Measurements from ENCODE around the gene NXN. TPM values are rescaled to one million over a fixed set of nuclear protein-coding genes. Genes with fewer than 3 reads are reported as not detected.

NXN gene
- total and polyA plus RNA-seq, 9 donors = 36.8 to 58.9 (median 54.1) TPM

DNA sequence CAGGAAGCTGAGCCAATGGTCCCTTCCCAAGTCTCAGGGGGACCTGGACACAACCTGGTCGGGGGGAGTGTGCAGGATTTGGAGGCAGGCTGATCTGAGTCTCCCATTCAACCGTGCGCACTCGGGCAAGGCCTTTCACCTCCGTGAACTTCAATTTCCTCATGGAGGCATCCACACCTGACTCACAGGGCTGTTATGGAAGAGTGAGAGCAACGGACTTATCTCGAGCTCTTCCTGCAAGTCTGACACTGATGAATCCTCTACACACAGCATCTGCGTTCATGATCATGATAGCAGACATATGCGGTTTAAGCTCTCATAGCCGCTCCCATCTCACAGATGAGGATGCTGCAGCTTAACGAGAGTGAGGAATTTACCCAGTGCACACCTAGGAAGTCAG is 39.0 kb upstream of the NXN start:
- no peaks in the 10 kb centered on the region for H3K9me3 ChIP-seq (replicated peaks; ENCODE audit: control insufficient read depth, low read depth, low read length)
- peaks cover 38% of the 10 kb centered on the region for H3K4me1 ChIP-seq (ENCODE audit: control insufficient read depth, insufficient read depth, low read length)
- DNase-seq = no peak

DNA sequence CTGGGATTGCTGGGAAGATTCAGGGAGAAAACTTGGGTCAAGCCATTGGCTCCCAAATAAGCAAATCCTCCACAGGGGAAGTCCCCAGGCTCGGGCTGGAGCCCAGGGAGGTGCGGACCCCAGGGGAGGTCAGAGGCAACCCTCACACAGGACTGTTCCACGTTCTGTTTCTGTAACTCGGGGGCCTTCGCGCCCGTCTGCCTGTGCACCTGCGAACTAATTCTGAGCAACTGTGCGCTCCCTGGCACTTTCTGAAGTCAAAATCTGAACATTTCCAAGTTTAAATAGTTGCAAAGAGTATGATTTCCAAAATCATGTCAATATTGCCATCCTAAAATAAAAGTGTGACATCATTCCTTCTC is 34.1 kb upstream of the NXN start:
- Histone ChIP-seq H3K9me3 (replicated peaks; ENCODE audit: control insufficient read depth, low read depth, low read length) (no peaks in the 10 kb centered on the region), H3K4me3 (ENCODE audit: low read length) (no peak overlapping the region), H3K27me3 (ENCODE audit: control insufficient read depth, insufficient read depth, low read length) (no peaks in the 10 kb centered on the region), H3K36me3 (ENCODE audit: control insufficient read depth, insufficient read depth, low read length) (peaks cover 46% of the 10 kb centered on the region), H3K27ac (ENCODE audit: low read length) (no peak overlapping the region), H3K4me1 (ENCODE audit: control insufficient read depth, insufficient read depth, low read length) (peaks cover 49% of the 10 kb centered on the region)
- 85% methylated on average over 9 of the region's 9 CpGs for WGBS (ENCODE audit: insufficient coverage)
- DNase-seq = no peak

More for the DNA sequence above, 39.0 kb upstream of the NXN start:
- 86% methylated on average over 8 of the region's 11 CpGs for WGBS (ENCODE audit: insufficient coverage)
- H3K27me3 ChIP-seq (ENCODE audit: control insufficient read depth, insufficient read depth, low read length) = no peaks in the 10 kb centered on the region
- H3K4me3 ChIP-seq (ENCODE audit: low read length) = no peak overlapping the region
- peaks cover 16% of the 10 kb centered on the region for H3K36me3 ChIP-seq (ENCODE audit: control insufficient read depth, insufficient read depth, low read length)
- peak overlapping the region; percentile 59 for H3K27ac ChIP-seq (ENCODE audit: low read length)

DNA sequence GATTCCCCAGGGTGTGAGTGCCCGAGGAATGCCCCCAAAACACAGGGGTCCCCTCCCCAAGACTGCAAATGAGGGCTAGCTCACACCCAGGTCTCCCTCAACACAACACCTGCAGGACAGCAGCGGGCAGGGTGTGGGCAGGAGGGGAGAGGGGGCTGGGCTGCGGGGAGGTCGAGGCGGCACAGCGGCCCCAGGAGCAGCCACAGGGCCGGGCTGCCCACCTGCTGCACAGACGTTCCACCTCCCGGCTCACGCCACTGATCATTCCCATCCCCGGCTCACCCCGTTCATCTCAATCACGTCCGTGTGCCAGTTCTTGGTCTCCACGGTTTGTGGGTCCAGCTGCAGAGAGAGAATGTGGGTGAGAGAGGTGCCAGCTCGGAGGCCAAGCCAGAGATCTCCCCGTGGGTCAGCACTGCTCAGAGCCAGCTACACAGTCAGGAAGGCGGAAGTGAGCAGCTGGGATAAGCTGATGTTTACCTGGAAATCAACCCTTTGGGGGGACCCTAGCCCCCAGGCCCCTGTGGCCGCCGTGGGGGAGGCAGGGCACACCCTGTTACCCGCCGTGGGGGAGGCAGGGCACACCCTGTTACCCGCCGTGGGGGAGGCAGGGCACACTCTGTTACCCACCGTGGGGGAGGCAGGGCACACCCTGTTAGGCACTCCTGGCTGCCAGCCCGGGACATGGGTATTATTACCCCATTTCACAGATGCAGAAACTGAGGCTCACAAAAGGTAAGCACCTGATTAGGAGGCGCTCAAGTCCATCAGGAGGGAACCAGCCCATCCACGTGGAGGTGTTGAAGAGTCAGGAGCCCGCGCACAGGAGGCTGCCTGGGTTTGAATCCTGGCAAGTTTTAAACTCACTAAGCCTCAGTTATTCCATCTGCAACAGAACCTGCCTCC is 33.5 kb upstream of the NXN start:
- Histone ChIP-seq H3K27me3 (ENCODE audit: control insufficient read depth, insufficient read depth, low read length) (no peaks in the 10 kb centered on the region), H3K4me1 (ENCODE audit: control insufficient read depth, insufficient read depth, low read length) (peaks cover 50% of the 10 kb centered on the region), H3K27ac (ENCODE audit: low read length) (no peak overlapping the region), H3K36me3 (ENCODE audit: control insufficient read depth, insufficient read depth, low read length) (peaks cover 47% of the 10 kb centered on the region), H3K9me3 (replicated peaks; ENCODE audit: control insufficient read depth, low read depth, low read length) (no peaks in the 10 kb centered on the region), H3K4me3 (ENCODE audit: low read length) (no peak overlapping the region)
- DNase-seq = no peak
- 84% methylated on average over 15 of the region's 30 CpGs for WGBS (ENCODE audit: insufficient coverage)

DNA sequence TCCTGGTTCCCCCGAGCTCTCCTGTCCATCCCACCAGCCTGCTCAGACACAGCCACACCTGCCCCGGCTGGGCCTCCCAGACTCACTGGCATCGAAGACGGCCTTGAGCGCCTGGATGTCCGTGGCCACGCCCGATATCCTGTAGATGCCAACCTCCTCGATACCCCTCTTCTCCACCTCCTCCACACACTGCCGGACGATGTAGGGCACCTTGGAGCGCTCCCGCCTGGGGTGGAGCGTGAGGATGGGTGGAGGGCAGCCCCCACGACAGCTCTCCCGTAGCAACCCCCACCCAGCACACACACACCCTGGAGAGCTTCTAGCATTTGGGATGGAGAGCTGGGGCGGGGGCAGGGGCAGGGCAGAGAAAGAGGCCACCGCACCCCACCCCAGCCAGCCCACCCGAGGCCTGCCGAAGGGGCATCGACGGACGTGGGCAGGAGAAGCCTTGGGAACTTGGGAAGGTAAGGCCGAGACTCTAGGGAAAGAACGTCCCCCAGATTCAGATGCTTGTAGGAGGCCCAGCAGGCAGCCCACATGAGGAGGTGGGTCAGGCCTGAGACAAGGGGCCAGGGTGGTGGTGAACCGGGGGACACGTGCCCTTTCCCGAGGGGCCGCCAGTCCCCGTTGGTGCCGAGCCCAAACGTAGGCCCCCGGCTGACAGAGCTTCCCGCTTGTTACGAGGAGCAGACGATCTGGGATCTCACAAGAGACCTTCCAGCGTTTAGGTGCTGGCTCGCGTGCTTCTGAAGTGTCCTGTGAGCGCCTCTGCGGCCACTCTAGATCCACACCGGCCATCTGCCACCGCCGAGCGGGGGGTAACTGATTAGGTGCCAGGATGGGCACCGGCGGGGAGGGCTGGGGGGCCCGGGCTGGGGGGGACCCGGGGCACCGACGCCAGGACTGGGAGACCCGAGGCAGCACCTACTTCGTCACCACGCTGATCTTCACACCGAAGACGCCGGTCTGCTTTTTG is 32.5 kb upstream of the NXN start:
- Histone ChIP-seq H3K4me3 (ENCODE audit: low read length) (no peak overlapping the region), H3K36me3 (ENCODE audit: control insufficient read depth, insufficient read depth, low read length) (peaks cover 54% of the 10 kb centered on the region), H3K4me1 (ENCODE audit: control insufficient read depth, insufficient read depth, low read length) (peaks cover 60% of the 10 kb centered on the region), H3K9me3 (replicated peaks; ENCODE audit: control insufficient read depth, low read depth, low read length) (no peaks in the 10 kb centered on the region), H3K27me3 (ENCODE audit: control insufficient read depth, insufficient read depth, low read length) (no peaks in the 10 kb centered on the region), H3K27ac (ENCODE audit: low read length) (no peak overlapping the region)
- DNase-seq = no peak
- WGBS (ENCODE audit: insufficient coverage) = 76% methylated on average over 30 of the region's 57 CpGs

DNA sequence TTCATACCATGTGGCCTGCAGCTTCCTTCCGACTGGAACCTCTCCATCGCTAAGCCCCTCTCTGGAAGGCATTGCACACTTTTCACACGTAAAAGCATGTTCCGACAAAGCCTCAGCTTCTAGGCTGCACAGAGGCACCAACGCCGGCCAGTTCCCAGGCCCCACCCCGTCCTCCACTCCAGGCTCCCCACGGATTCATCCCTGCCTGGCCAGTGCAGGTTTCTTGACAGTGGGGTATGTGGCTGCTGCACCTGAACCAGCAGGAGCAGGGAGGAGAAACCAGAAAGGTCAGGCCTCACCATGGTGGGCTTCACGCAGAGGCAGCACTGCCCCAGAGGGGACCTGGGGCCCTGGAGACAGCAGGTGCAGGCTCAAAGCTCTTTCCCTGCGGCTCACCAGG is 31.6 kb upstream of the NXN start:
- Histone ChIP-seq H3K4me3 (ENCODE audit: low read length) (no peak overlapping the region), H3K27me3 (ENCODE audit: control insufficient read depth, insufficient read depth, low read length) (no peaks in the 10 kb centered on the region), H3K36me3 (ENCODE audit: control insufficient read depth, insufficient read depth, low read length) (peaks cover 56% of the 10 kb centered on the region), H3K27ac (ENCODE audit: low read length) (no peak overlapping the region), H3K9me3 (replicated peaks; ENCODE audit: control insufficient read depth, low read depth, low read length) (no peaks in the 10 kb centered on the region), H3K4me1 (ENCODE audit: control insufficient read depth, insufficient read depth, low read length) (peaks cover 66% of the 10 kb centered on the region)
- WGBS (ENCODE audit: insufficient coverage) = 75% methylated on average over 10 of the region's 10 CpGs
- DNase-seq = no peak

DNA sequence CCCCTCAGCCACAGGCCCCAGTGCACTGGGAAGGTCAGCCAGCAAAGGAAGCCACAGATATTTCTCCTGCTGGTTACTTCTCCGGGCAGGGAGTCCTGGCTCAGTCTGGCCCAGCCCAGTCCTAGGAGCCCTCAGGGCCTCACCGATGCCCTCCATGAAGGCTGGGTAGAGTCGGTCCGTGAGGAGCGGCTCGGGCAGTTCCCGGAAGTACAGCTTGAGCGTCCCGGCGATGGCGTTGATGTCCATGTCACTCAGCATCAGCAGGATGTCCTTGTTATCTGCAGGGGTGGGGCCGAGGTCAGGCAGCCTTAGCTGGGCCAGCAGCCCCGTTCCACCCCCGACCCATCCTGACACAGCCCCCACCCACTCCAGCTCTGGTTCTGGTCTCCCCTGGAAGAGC is 31.0 kb upstream of the NXN start:
- H3K4me3 ChIP-seq (ENCODE audit: low read length) = no peak overlapping the region
- no peaks in the 10 kb centered on the region for H3K9me3 ChIP-seq (replicated peaks; ENCODE audit: control insufficient read depth, low read depth, low read length)
- no peak overlapping the region for H3K27ac ChIP-seq (ENCODE audit: low read length)
- DNase-seq = no peak
- H3K36me3 ChIP-seq (ENCODE audit: control insufficient read depth, insufficient read depth, low read length) = peaks cover 62% of the 10 kb centered on the region
- no peaks in the 10 kb centered on the region for H3K27me3 ChIP-seq (ENCODE audit: control insufficient read depth, insufficient read depth, low read length)
- WGBS (ENCODE audit: insufficient coverage) = 89% methylated on average over 11 of the region's 14 CpGs
- peaks cover 72% of the 10 kb centered on the region for H3K4me1 ChIP-seq (ENCODE audit: control insufficient read depth, insufficient read depth, low read length)

DNA sequence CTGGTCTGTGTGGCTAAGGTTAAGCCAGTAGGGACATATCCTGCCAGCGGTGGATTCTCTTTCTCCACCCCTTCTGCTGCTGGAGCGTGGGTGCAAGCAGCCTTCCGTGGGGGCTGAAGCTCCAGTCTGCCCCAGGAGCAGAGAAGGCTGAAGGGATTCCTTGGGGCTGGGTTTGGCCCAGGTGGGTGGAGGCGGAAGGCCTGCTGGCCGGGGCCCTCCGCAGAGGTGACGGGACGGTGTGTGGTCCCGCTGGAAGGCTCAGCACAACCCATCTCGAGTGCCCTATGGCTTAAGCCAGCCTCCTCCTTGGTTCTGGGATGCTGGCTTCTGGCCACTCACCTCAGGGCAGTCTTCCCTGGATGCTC is 30.5 kb upstream of the NXN start:
- Histone ChIP-seq H3K36me3 (ENCODE audit: control insufficient read depth, insufficient read depth, low read length) (peaks cover 63% of the 10 kb centered on the region), H3K27ac (ENCODE audit: low read length) (peak overlapping the region; percentile 29), H3K4me3 (ENCODE audit: low read length) (no peak overlapping the region), H3K27me3 (ENCODE audit: control insufficient read depth, insufficient read depth, low read length) (no peaks in the 10 kb centered on the region), H3K4me1 (ENCODE audit: control insufficient read depth, insufficient read depth, low read length) (peaks cover 77% of the 10 kb centered on the region), H3K9me3 (replicated peaks; ENCODE audit: control insufficient read depth, low read depth, low read length) (no peaks in the 10 kb centered on the region)
- WGBS (ENCODE audit: insufficient coverage) = 57% methylated on average over 10 of the region's 10 CpGs
- DNase-seq = no peak

DNA sequence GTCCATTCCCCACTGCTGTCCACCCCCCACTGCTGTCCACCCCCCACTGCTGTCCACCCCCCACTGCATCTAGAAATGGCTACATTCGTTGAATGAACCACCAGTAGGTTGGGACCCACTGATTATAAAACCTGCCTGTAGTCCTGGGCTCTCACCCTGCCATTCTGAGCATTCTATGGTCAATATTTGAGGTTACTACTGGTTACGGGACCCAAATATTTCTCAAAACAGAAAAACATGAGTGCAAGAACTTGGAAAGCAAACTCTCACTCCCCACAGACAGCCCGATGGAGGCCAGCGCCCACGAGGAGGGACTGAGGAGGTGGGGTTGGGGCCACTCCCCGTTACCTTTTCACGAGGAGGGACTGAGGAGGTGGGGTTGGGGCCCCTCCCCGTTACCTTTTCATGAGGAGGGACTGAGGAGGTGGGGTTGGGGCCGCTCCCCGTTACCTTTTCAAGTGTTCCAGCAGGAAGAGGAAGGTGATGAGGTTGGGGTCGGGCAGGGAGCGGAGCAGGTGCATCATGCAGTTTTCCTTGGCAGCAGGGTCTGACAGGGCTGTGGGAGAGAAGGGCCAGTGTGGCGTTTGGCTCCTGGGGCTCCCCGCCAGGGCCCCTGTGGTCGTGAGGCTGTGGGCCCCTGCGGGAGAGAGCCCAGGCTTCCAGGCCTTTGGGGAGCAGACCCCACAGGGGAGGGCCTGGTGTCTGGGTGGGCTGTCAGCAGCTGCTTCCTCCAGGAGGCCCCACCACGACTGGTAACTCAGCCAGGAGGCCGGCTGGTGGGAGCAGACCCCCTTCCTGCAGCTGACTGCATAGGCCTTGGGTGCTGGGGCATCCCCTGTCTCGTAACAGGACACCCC is 29.9 kb upstream of the NXN start:
- Histone ChIP-seq H3K27me3 (ENCODE audit: control insufficient read depth, insufficient read depth, low read length) (no peaks in the 10 kb centered on the region), H3K9me3 (replicated peaks; ENCODE audit: control insufficient read depth, low read depth, low read length) (no peaks in the 10 kb centered on the region), H3K4me3 (ENCODE audit: low read length) (no peak overlapping the region), H3K27ac (ENCODE audit: low read length) (peak overlapping the region; percentile 87), H3K36me3 (ENCODE audit: control insufficient read depth, insufficient read depth, low read length) (peaks cover 69% of the 10 kb centered on the region), H3K4me1 (ENCODE audit: control insufficient read depth, insufficient read depth, low read length) (peaks cover 83% of the 10 kb centered on the region)
- DNase-seq = peak; percentile 54
- 71% methylated on average over 6 of the region's 19 CpGs for WGBS (ENCODE audit: insufficient coverage)

DNA sequence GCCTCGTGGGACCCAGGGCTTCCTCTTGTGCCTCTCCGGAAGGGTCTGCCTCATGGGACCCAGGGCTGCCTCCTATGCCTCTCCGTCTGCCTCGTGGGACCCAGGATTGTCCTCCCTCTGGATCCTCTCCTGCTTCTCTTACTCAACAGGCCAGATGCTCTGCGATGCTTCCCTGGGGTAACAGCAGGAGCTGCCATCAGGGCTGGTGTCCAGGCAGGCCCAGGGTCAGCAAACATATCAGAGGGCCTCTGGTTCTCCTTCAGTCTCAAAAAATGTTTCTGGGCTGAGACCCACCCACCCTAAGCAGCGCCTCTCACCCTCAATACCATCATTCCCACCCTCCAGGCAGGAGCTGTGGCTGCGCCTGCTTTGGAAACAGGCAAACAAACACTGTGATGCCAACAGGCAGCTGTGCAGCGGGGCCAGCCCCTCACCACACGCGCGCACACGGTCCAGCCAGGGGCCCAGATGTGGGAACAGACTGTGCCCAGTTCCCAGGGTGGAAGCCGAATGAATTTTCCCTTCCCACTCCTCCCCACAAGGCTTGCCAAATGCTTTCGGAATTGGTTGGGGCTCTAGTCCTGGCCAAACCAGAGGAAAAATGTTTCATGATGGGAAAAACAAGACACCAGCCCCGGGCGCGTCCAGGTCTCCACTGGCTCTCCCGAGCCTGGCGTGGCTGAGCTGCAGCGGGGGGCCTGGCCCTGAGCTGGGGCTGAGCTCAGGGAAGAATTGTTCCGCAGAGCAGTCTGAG is 28.6 kb upstream of the NXN start:
- 47% methylated on average over 14 of the region's 21 CpGs for WGBS (ENCODE audit: insufficient coverage)
- Histone ChIP-seq H3K4me1 (ENCODE audit: control insufficient read depth, insufficient read depth, low read length) (peaks cover 95% of the 10 kb centered on the region), H3K27me3 (ENCODE audit: control insufficient read depth, insufficient read depth, low read length) (no peaks in the 10 kb centered on the region), H3K36me3 (ENCODE audit: control insufficient read depth, insufficient read depth, low read length) (peaks cover 80% of the 10 kb centered on the region), H3K27ac (ENCODE audit: low read length) (peak overlapping the region; percentile 87), H3K9me3 (replicated peaks; ENCODE audit: control insufficient read depth, low read depth, low read length) (no peaks in the 10 kb centered on the region), H3K4me3 (ENCODE audit: low read length) (no peak overlapping the region)
- peak; percentile 95 for DNase-seq

Measured in muscle of leg (tissue), 11 donors.